Measurements from ENCODE around the gene PTPRG.
"Not testable (repeated sequence)": the region's sequence is repeated elsewhere in the genome, so short reads cannot be mapped to it uniquely, and the experiment has no call there.

The PTPRG gene

GRCh38 chr3:61688307-61688984, 127.1 kb downstream of the PTPRG start:
- DNase-seq = no peak

GRCh38 chr3:61690016-61690415, 128.6 kb downstream of the PTPRG start:
- no peak for DNase-seq

- DNase-seq = no peak
Measured at GRCh38 chr3:61691466-61691865, 130.1 kb downstream of the PTPRG start.

- no peak for DNase-seq
Measured at GRCh38 chr3:61697301-61697700, 135.9 kb downstream of the PTPRG start.

GRCh38 chr3:61698278-61699072, 137.1 kb downstream of the PTPRG start:
- DNase-seq = not testable (repeated sequence)

- DNase-seq = no peak
Measured at GRCh38 chr3:61699622-61700021, 138.3 kb downstream of the PTPRG start.

GRCh38 chr3:61701011-61701410, 139.6 kb downstream of the PTPRG start:
- no peak for DNase-seq

GRCh38 chr3:61702453-61702852, 141.1 kb downstream of the PTPRG start:
- DNase-seq = no peak

- DNase-seq = no peak
Measured at GRCh38 chr3:61704807-61705206, 143.4 kb downstream of the PTPRG start.

- DNase-seq = no peak
Measured at GRCh38 chr3:61707492-61707891, 146.1 kb downstream of the PTPRG start.

GRCh38 chr3:61710920-61711319, 149.5 kb downstream of the PTPRG start:
- not testable (repeated sequence) for DNase-seq

GRCh38 chr3:61714225-61714624, 152.9 kb downstream of the PTPRG start:
- no peak for DNase-seq

- peak; percentile 2 to 7 for DNase-seq
Measured at GRCh38 chr3:61715886-61716527, 154.6 kb downstream of the PTPRG start.

GRCh38 chr3:61716693-61717092, 155.3 kb downstream of the PTPRG start:
- not testable (repeated sequence) for DNase-seq

- peak in 1 of 2 experiments; percentile 0 for DNase-seq
Measured at GRCh38 chr3:61718565-61718964, 157.2 kb downstream of the PTPRG start.

GRCh38 chr3:61719278-61719977, 158.1 kb downstream of the PTPRG start:
- DNase-seq = no peak

- DNase-seq = no peak
Measured at GRCh38 chr3:61723038-61723437, 161.7 kb downstream of the PTPRG start.

GRCh38 chr3:61724183-61724582, 162.8 kb downstream of the PTPRG start:
- no peak for DNase-seq

GRCh38 chr3:61724801-61725200, 163.4 kb downstream of the PTPRG start:
- no peak for DNase-seq

GRCh38 chr3:61725851-61726333, 164.5 kb downstream of the PTPRG start:
- no peak for DNase-seq

GRCh38 chr3:61727435-61727834, 166.1 kb downstream of the PTPRG start:
- DNase-seq = no peak

- no peak for DNase-seq
Measured at GRCh38 chr3:61729038-61729634, 167.8 kb downstream of the PTPRG start.

GRCh38 chr3:61730056-61730455, 168.7 kb downstream of the PTPRG start:
- DNase-seq = no peak

Measured in NCI-H187 (cell line).